AG09309 (cell line): ENCODE data around the gene DOCK9.

ENCODE experiments used
- DNase-seq: peaks from one replicate; pipeline ENCODE4 v3.0.0-alpha.2; 2010; ENCODE audit warnings: low read depth
- H3K4me3 ChIP-seq: 2 replicates; pipeline ENCODE4 v1.5.1; 2011; ENCODE audit warnings: mild to moderate bottlenecking, low read depth, low read length, moderate library complexity; ENCODE audit not compliant: control insufficient read depth
- CTCF ChIP-seq: IDR thresholded peaks from 2 replicates; pipeline ENCODE4 v1.5.1; 2011; ENCODE audit warnings: mild to moderate bottlenecking, low read depth, low read length, inconsistent platforms; ENCODE audit not compliant: insufficient read depth, control insufficient read depth; ENCODE audit errors: missing control alignments

DOCK9 gene

GRCh38 chr13:99014522-99014921 is 36.7 kb upstream of the DOCK9 start:
- H3K4me3 ChIP-seq: no peak overlapping the region
- TF ChIP-seq CTCF: no peak
- no peak for DNase-seq

GRCh38 chr13:99013951-99014350 is 36.1 kb upstream of the DOCK9 start:
- no peak for TF ChIP-seq CTCF

GRCh38 chr13:99012539-99012938 is 34.7 kb upstream of the DOCK9 start:
- no peak for DNase-seq
- no peak overlapping the region for H3K4me3 ChIP-seq
- TF ChIP-seq CTCF: no peak

More at GRCh38 chr13:99013951-99014350, 36.1 kb upstream of the DOCK9 start:
- H3K4me3 ChIP-seq: no peak overlapping the region
- no peak for DNase-seq

GRCh38 chr13:99009987-99010551 is 32.2 kb upstream of the DOCK9 start:
- no peak overlapping the region for H3K4me3 ChIP-seq
- no peak for DNase-seq
- no peak for TF ChIP-seq CTCF

- DNase-seq: no peak
- no peak overlapping the region for H3K4me3 ChIP-seq
- TF ChIP-seq CTCF: no peak
Observed at GRCh38 chr13:99008577-99008976, 30.7 kb upstream of the DOCK9 start.

- no peak for TF ChIP-seq CTCF
- DNase-seq: no peak
- H3K4me3 ChIP-seq: no peak overlapping the region
Observed at GRCh38 chr13:99007414-99007986, 29.6 kb upstream of the DOCK9 start.
